SU-DHL-6 (cell line): Measurements from ENCODE around the gene COBL.

Experiments used
- H2AFZ ChIP-seq: fragments of 200-600 bp; sonication (generic); 2 replicates; pipeline ENCODE4 v1.6.1; 2014; ENCODE audit warnings: low read depth, mild to moderate bottlenecking, moderate library complexity, mixed read lengths, antibody characterized with exemption, low read length; ENCODE audit not compliant: severe bottlenecking
- H3F3A ChIP-seq: fragments of 200-600 bp; shearing (Covaris generic); 2 replicates; pipeline ENCODE4 v1.6.0; 2016; ENCODE audit warnings: antibody characterized with exemption, mild to moderate bottlenecking; ENCODE audit not compliant: insufficient read depth
- H3K27ac ChIP-seq: fragments of 200-600 bp; sonication (generic); 2 replicates; pipeline ENCODE4 v1.5.1; 2016; ENCODE audit warnings: low read depth, mild to moderate bottlenecking, low read length, moderate library complexity, mixed read lengths
- H3K27me3 ChIP-seq: fragments of 200-600 bp; sonication (generic), shearing (Covaris generic); 2 replicates; pipeline ENCODE4 v1.6.0; 2014; ENCODE audit warnings: mild to moderate bottlenecking, low read length
- H3K36me3 ChIP-seq: fragments of 200-600 bp; sonication (generic); 2 replicates; pipeline ENCODE4 v1.6.1; 2014; ENCODE audit warnings: mild to moderate bottlenecking, low read length, mixed read lengths
- H3K4me2 ChIP-seq: fragments of 300-600, 200-600 bp; shearing (Covaris generic), sonication (generic); 2 replicates; pipeline ENCODE4 v1.6.0; 2014; ENCODE audit warnings: low read length, low read depth, mild to moderate bottlenecking; ENCODE audit not compliant: poor library complexity, severe bottlenecking
- H3K4me3 ChIP-seq: fragments of 200-600 bp; sonication (generic); 2 replicates; pipeline ENCODE4 v1.5.1; 2014; ENCODE audit warnings: antibody characterized with exemption, low read length, mild to moderate bottlenecking, mixed read lengths; ENCODE audit not compliant: insufficient read depth, poor library complexity, severe bottlenecking
- H3K79me2 ChIP-seq: fragments of 200-600 bp; sonication (generic); 2 replicates; pipeline ENCODE4 v1.6.1; 2014; ENCODE audit warnings: mild to moderate bottlenecking, low read length, moderate library complexity; ENCODE audit not compliant: insufficient read depth
- H3K9ac ChIP-seq: fragments of 200-600 bp; sonication (generic); 2 replicates; pipeline ENCODE4 v1.7.0; 2014; ENCODE audit warnings: mild to moderate bottlenecking, low read length
- H3K9me2 ChIP-seq: fragments of 200-600 bp; sonication (generic); replicated peaks from 2 replicates; pipeline ENCODE4 v1.6.1; 2014; ENCODE audit warnings: low read length; ENCODE audit not compliant: insufficient read depth
- H3K9me3 ChIP-seq: fragments of 200-600 bp; sonication (generic); 2 replicates; pipeline ENCODE4 v1.6.1; 2014; ENCODE audit warnings: low read length, mixed read lengths; ENCODE audit not compliant: insufficient read depth
- H4K20me1 ChIP-seq: fragments of 200-600 bp; sonication (generic); 2 replicates; pipeline ENCODE4 v1.6.1; 2014; ENCODE audit warnings: low read depth, mild to moderate bottlenecking, antibody characterized with exemption, low read length, moderate library complexity, mixed read lengths
- CTCF ChIP-seq: fragments of 200-600 bp; sonication (generic); IDR thresholded peaks from one replicate; pipeline ENCODE4 v1.5.1; 2017; ENCODE audit warnings: antibody characterized with exemption, mild to moderate bottlenecking, low read length, moderate library complexity; ENCODE audit not compliant: insufficient read depth, poor library complexity, severe bottlenecking
- EZH2phosphoT487 ChIP-seq: fragments of 200-600 bp; sonication (generic), shearing (Covaris generic); conservative IDR thresholded peaks from 2 replicates; pipeline ENCODE4 v1.6.1; 2018; ENCODE audit warnings: mild to moderate bottlenecking, antibody characterized with exemption, low read length, moderate library complexity, mixed read lengths

COBL gene

GRCh38 chr7:51309361-51310130 lies 7.1 kb downstream of the COBL start:
- TF ChIP-seq EZH2phosphoT487 (no peak), CTCF (no peak)
- no peaks in the 10 kb centered on the region for H3K79me2 ChIP-seq

GRCh38 chr7:51308696-51309095 lies 7.9 kb downstream of the COBL start:
- no peaks in the 10 kb centered on the region for H3K79me2 ChIP-seq
- H3F3A ChIP-seq: no peaks in the 10 kb centered on the region
- no peak for TF ChIP-seq EZH2phosphoT487
- TF ChIP-seq CTCF: no peak
- no peaks in the 10 kb centered on the region for H4K20me1 ChIP-seq
- H3K9me3 ChIP-seq: no peaks in the 10 kb centered on the region
- H3K36me3 ChIP-seq: no peaks in the 10 kb centered on the region
- H3K9ac ChIP-seq: no peak overlapping the region
- no peak overlapping the region for H3K4me3 ChIP-seq
- no peaks in the 10 kb centered on the region for H3K9me2 ChIP-seq
- H3K27ac ChIP-seq: no peak overlapping the region
- H2AFZ ChIP-seq: no peak overlapping the region
- no peaks in the 10 kb centered on the region for H3K27me3 ChIP-seq
- no peak overlapping the region for H3K4me2 ChIP-seq

More at GRCh38 chr7:51309361-51310130, 7.1 kb downstream of the COBL start:
- Histone ChIP-seq H3K9me2 (no peaks in the 10 kb centered on the region), H4K20me1 (no peaks in the 10 kb centered on the region), H3K9ac (no peak overlapping the region), H2AFZ (no peak overlapping the region), H3F3A (no peaks in the 10 kb centered on the region), H3K27me3 (no peaks in the 10 kb centered on the region), H3K4me3 (no peak overlapping the region), H3K27ac (no peak overlapping the region), H3K9me3 (no peaks in the 10 kb centered on the region), H3K4me2 (no peak overlapping the region), H3K36me3 (no peaks in the 10 kb centered on the region)

- TF ChIP-seq EZH2phosphoT487 (no peak), CTCF (no peak)
These were observed 8.3 kb downstream of the COBL start for GRCh38 chr7:51308265-51308664.

More at GRCh38 chr7:51308265-51308664, 8.3 kb downstream of the COBL start:
- H3K9me2 ChIP-seq: no peaks in the 10 kb centered on the region
- H2AFZ ChIP-seq: no peak overlapping the region
- no peaks in the 10 kb centered on the region for H3K79me2 ChIP-seq
- no peaks in the 10 kb centered on the region for H4K20me1 ChIP-seq
- H3F3A ChIP-seq: no peaks in the 10 kb centered on the region
- H3K4me2 ChIP-seq: no peak overlapping the region
- no peaks in the 10 kb centered on the region for H3K9me3 ChIP-seq
- no peaks in the 10 kb centered on the region for H3K36me3 ChIP-seq
- H3K27me3 ChIP-seq: no peaks in the 10 kb centered on the region
- no peak overlapping the region for H3K27ac ChIP-seq
- H3K4me3 ChIP-seq: no peak overlapping the region
- H3K9ac ChIP-seq: no peak overlapping the region
